T-helper 2 cell treated with Interferon-gamma antibody and Interleukin-4, amounts not matched to agents 5 μg/mL and 100 μg/mL, for 36 hours (primary cell): ENCODE measurements around the gene ZBTB32.
"Not testable (repeated sequence)": the region's sequence is repeated elsewhere in the genome, so short reads cannot be mapped to it uniquely, and the experiment has no call there.

Experiments
- DNase-seq: peaks from one replicate; pipeline ENCODE4 v3.0.0; 2021; ENCODE audit warnings: low spot score
- H3K27ac Mint-ChIP-seq: one replicate; pipeline ENCODE4 v1.8.0; 2021; ENCODE audit warnings: mild to moderate bottlenecking, mixed read lengths
- H3K27me3 Mint-ChIP-seq: one replicate; pipeline ENCODE4 v1.8.0; 2021; ENCODE audit warnings: low read depth, mixed read lengths
- H3K36me3 Mint-ChIP-seq: one replicate; pipeline ENCODE4 v1.8.0; 2021; ENCODE audit warnings: low read depth, mixed read lengths
- H3K4me1 Mint-ChIP-seq: one replicate; pipeline ENCODE4 v1.8.0; 2021; ENCODE audit warnings: low read depth, mixed read lengths
- H3K4me3 Mint-ChIP-seq: one replicate; pipeline ENCODE4 v1.8.0; 2022; ENCODE audit warnings: mild to moderate bottlenecking, moderate library complexity, mixed read lengths
- H3K9me3 Mint-ChIP-seq: one replicate; pipeline ENCODE4 v1.8.0; 2021; ENCODE audit warnings: mixed read lengths

The ZBTB32 gene

GRCh38 chr19:35704218-35704617, at the start of gene ZBTB32:
ZBTB32 (plus strand) TSS chr19:35704558; CDS start chr19:35714627, 10,069 bp downstream.
- Mint-ChIP-seq H3K4me1 (peaks cover 6% of the 10 kb centered on the region), H3K27me3 (no peaks in the 10 kb centered on the region), H3K9me3 (no peaks in the 10 kb centered on the region), H3K27ac (no peak within 1 kb of the TSS), H3K36me3 (no peaks in the 10 kb centered on the region), H3K4me3 (no peak within 1 kb of the TSS)
- DNase-seq: peak; percentile 35

- H3K4me1 Mint-ChIP-seq, H3K9me3 Mint-ChIP-seq, H3K4me3 Mint-ChIP-seq, DNase-seq, H3K27me3 Mint-ChIP-seq, H3K27ac Mint-ChIP-seq: not testable (repeated sequence)
- H3K36me3 Mint-ChIP-seq: peaks cover 44% of the 10 kb centered on the region
These were observed 49.5 kb upstream of the ZBTB32 start for GRCh38 chr19:35654828-35655227.

- Mint-ChIP-seq H3K9me3 (no peaks in the 10 kb centered on the region), H3K27ac (no peak overlapping the region), H3K27me3 (no peaks in the 10 kb centered on the region), H3K36me3 (peaks cover 46% of the 10 kb centered on the region), H3K4me3 (no peak overlapping the region), H3K4me1 (peaks cover 9% of the 10 kb centered on the region)
- DNase-seq: no peak
These were observed 48.8 kb upstream of the ZBTB32 start for GRCh38 chr19:35655600-35655999.

GRCh38 chr19:35656700-35657099, 47.7 kb upstream of the ZBTB32 start:
- H3K36me3 Mint-ChIP-seq: peaks cover 40% of the 10 kb centered on the region
- peaks cover 9% of the 10 kb centered on the region for H3K4me1 Mint-ChIP-seq

GRCh38 chr19:35657904-35658700, 46.3 kb upstream of the ZBTB32 start:
- no peaks in the 10 kb centered on the region for H3K9me3 Mint-ChIP-seq
- DNase-seq: no peak
- no peaks in the 10 kb centered on the region for H3K27me3 Mint-ChIP-seq
- peaks cover 7% of the 10 kb centered on the region for H3K4me1 Mint-ChIP-seq
- H3K4me3 Mint-ChIP-seq: no peak overlapping the region
- peaks cover 35% of the 10 kb centered on the region for H3K36me3 Mint-ChIP-seq
- no peak overlapping the region for H3K27ac Mint-ChIP-seq

More at GRCh38 chr19:35656700-35657099, 47.7 kb upstream of the ZBTB32 start:
- no peaks in the 10 kb centered on the region for H3K9me3 Mint-ChIP-seq
- DNase-seq: no peak
- no peak overlapping the region for H3K27ac Mint-ChIP-seq
- no peak overlapping the region for H3K4me3 Mint-ChIP-seq
- H3K27me3 Mint-ChIP-seq: no peaks in the 10 kb centered on the region

GRCh38 chr19:35661995-35662340, 42.4 kb upstream of the ZBTB32 start:
- H3K9me3 Mint-ChIP-seq: no peaks in the 10 kb centered on the region
- no peak overlapping the region for H3K4me3 Mint-ChIP-seq
- H3K36me3 Mint-ChIP-seq: peaks cover 14% of the 10 kb centered on the region
- H3K27me3 Mint-ChIP-seq: no peaks in the 10 kb centered on the region
- DNase-seq: no peak
- peaks cover 3% of the 10 kb centered on the region for H3K4me1 Mint-ChIP-seq
- no peak overlapping the region for H3K27ac Mint-ChIP-seq

GRCh38 chr19:35663981-35664380, 40.4 kb upstream of the ZBTB32 start:
- H3K27me3 Mint-ChIP-seq: peaks cover 2% of the 10 kb centered on the region
- no peaks in the 10 kb centered on the region for H3K9me3 Mint-ChIP-seq
- H3K27ac Mint-ChIP-seq: no peak overlapping the region
- no peak for DNase-seq
- H3K36me3 Mint-ChIP-seq: peaks cover 3% of the 10 kb centered on the region
- H3K4me1 Mint-ChIP-seq: no peaks in the 10 kb centered on the region
- no peak overlapping the region for H3K4me3 Mint-ChIP-seq

- H3K36me3 Mint-ChIP-seq: no peaks in the 10 kb centered on the region
- H3K27me3 Mint-ChIP-seq: peaks cover 10% of the 10 kb centered on the region
- DNase-seq: no peak
- peaks cover 4% of the 10 kb centered on the region for H3K4me1 Mint-ChIP-seq
- H3K9me3 Mint-ChIP-seq: no peaks in the 10 kb centered on the region
- H3K4me3 Mint-ChIP-seq: no peak overlapping the region
- H3K27ac Mint-ChIP-seq: no peak overlapping the region
These were observed 39.2 kb upstream of the ZBTB32 start for GRCh38 chr19:35665157-35665556.

GRCh38 chr19:35665604-35666003, 38.8 kb upstream of the ZBTB32 start:
- Mint-ChIP-seq H3K4me3 (no peak overlapping the region), H3K27ac (no peak overlapping the region), H3K4me1 (peaks cover 4% of the 10 kb centered on the region), H3K27me3 (peaks cover 11% of the 10 kb centered on the region), H3K36me3 (no peaks in the 10 kb centered on the region), H3K9me3 (no peaks in the 10 kb centered on the region)
- DNase-seq: no peak

- DNase-seq: no peak
- no peaks in the 10 kb centered on the region for H3K9me3 Mint-ChIP-seq
- peaks cover 4% of the 10 kb centered on the region for H3K4me1 Mint-ChIP-seq
- peaks cover 15% of the 10 kb centered on the region for H3K27me3 Mint-ChIP-seq
- no peak within 1 kb of the TSS for H3K4me3 Mint-ChIP-seq
- H3K36me3 Mint-ChIP-seq: no peaks in the 10 kb centered on the region
- H3K27ac Mint-ChIP-seq: no peak within 1 kb of the TSS
These were observed 38.0 kb upstream of the ZBTB32 start, which contains the start of gene UPK1A for GRCh38 chr19:35666251-35666913. UPK1A (plus strand) TSS chr19:35666517; CDS start chr19:35666813, 296 bp downstream.

- Mint-ChIP-seq H3K9me3 (no peaks in the 10 kb centered on the region), H3K4me3 (no peak overlapping the region), H3K27me3 (peaks cover 36% of the 10 kb centered on the region), H3K4me1 (peaks cover 10% of the 10 kb centered on the region), H3K36me3 (no peaks in the 10 kb centered on the region), H3K27ac (no peak overlapping the region)
- DNase-seq: no peak
These were observed 34.8 kb upstream of the ZBTB32 start for GRCh38 chr19:35669566-35669965.

- H3K9me3 Mint-ChIP-seq: no peaks in the 10 kb centered on the region
- peaks cover 10% of the 10 kb centered on the region for H3K4me1 Mint-ChIP-seq
- no peak for DNase-seq
- no peak overlapping the region for H3K27ac Mint-ChIP-seq
- peaks cover 37% of the 10 kb centered on the region for H3K27me3 Mint-ChIP-seq
- no peaks in the 10 kb centered on the region for H3K36me3 Mint-ChIP-seq
- no peak overlapping the region for H3K4me3 Mint-ChIP-seq
These were observed 34.4 kb upstream of the ZBTB32 start for GRCh38 chr19:35669974-35670373.

GRCh38 chr19:35670686-35671085, 33.7 kb upstream of the ZBTB32 start:
- no peak overlapping the region for H3K27ac Mint-ChIP-seq
- peaks cover 10% of the 10 kb centered on the region for H3K4me1 Mint-ChIP-seq

GRCh38 chr19:35671818-35672217, 32.5 kb upstream of the ZBTB32 start:
- Mint-ChIP-seq H3K4me1 (peaks cover 10% of the 10 kb centered on the region), H3K4me3 (no peak overlapping the region), H3K9me3 (no peaks in the 10 kb centered on the region), H3K27ac (no peak overlapping the region), H3K36me3 (no peaks in the 10 kb centered on the region), H3K27me3 (peaks cover 40% of the 10 kb centered on the region)
- no peak for DNase-seq

More at GRCh38 chr19:35670686-35671085, 33.7 kb upstream of the ZBTB32 start:
- Mint-ChIP-seq H3K9me3 (no peaks in the 10 kb centered on the region), H3K27me3 (peaks cover 37% of the 10 kb centered on the region), H3K4me3 (no peak overlapping the region), H3K36me3 (no peaks in the 10 kb centered on the region)
- DNase-seq: no peak
